T-helper 2 cell treated with Interferon-gamma antibody and Interleukin-4, amounts not matched to agents 100 ng/mL and 5 ng/mL, for 36 hours (primary cell): Measurements from ENCODE around the gene AKAIN1. TPM values are rescaled to one million over a fixed set of nuclear protein-coding genes. Genes with fewer than 3 reads are reported as not detected.

Experiments
- intact Hi-C: fragments of 100-400 bp; cut with micrococcal nuclease; formaldehyde crosslinking; loops from one replicate; pipeline ENCODE4 v1.15.1; 2023
- total RNA-seq: library from RNA; stranded (reverse); gene quantifications from 2 replicates; pipeline ENCODE4 v1.2.3, GENCODE V29; 2022

AKAIN1 gene
- total RNA-seq, 1 donor from 2014 or later, result not detected

- intact Hi-C loops, result no loop called here
These were observed 99.8 kb downstream of the AKAIN1 start for GRCh38 chr18:5097116-5097703.

DNA sequence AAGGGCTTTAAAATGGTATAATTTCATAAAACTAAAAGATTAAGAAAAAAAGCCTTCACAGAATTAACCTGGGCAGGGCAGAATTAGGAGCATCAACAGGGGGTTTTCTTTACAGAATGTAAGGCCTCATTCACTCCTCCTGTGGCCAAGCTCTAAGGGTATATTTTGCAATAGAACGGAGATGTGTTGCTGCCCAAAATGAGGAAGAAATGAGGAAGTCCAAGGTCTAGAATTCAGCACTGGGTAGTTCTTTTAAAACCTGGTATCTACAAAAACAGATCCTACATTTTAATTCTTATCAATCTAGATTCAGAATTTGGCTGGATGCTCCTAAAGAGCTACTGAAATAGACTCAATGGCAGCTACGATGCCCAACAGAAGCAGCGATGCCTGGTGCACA, 101.8 kb downstream of the AKAIN1 start:
- intact Hi-C loops, result no loop called here

DNA sequence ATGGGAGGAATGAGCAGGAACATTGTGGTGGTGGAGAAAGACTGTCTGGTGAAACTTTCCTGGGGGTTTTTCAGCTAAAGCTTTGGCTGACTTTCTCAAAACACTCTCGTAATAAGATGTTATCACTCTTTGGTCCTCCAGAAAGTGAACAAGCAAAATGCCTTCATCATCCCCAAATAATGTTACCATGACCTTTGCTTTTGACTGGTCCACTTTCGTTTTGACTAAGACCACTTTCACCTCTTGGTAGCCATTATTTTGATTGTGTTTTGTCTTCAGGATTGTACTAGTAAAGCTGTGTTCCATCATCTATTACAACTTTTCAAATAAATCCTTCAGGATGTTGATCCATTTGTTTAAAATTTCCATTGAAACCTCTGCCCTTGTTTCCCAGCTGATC, 103.2 kb downstream of the AKAIN1 start:
- intact Hi-C loops, result no loop called here

Other genes starting within 250 kb of the AKAIN1 start
- 22.1 and 23.1 TPM in 2 replicates for gene ZBTB14, start 98.5 kb upstream of the AKAIN1 start, total RNA-seq